Transverse colon (tissue), 3 donors: ENCODE results near the gene EPB41L4B.

Experiments
- EP300 ChIP-seq: sonication (generic); formaldehyde crosslinking; IDR thresholded peaks from one replicate; pipeline ENCODE4 v1.6.1; 2017; ENCODE audit warnings: antibody characterized with exemption, low read depth
- POLR2A ChIP-seq: fragments of 450-650 bp; IDR thresholded peaks from one replicate; pipeline ENCODE4 v1.6.1; 2016; ENCODE audit warnings: antibody characterized with exemption, mild to moderate bottlenecking, moderate library complexity
- TF ChIP-seq, protein P1 (sequence below), 5 experiments: fragments of 200-600 bp in 3 of 5; fragments of 450-650 bp in 2 of 5; sonication (generic) in 3 of 5; IDR thresholded peaks; 1 replicate in 2 of 5; 2 replicates in 3 of 5; pipeline ENCODE4 v1.5.1; 2016 to 2017; ENCODE audit warnings: antibody characterized with exemption in 5 of 5, inconsistent platforms in 3 of 5, mild to moderate bottlenecking in 2 of 5, moderate library complexity in 1 of 5

DNA sequence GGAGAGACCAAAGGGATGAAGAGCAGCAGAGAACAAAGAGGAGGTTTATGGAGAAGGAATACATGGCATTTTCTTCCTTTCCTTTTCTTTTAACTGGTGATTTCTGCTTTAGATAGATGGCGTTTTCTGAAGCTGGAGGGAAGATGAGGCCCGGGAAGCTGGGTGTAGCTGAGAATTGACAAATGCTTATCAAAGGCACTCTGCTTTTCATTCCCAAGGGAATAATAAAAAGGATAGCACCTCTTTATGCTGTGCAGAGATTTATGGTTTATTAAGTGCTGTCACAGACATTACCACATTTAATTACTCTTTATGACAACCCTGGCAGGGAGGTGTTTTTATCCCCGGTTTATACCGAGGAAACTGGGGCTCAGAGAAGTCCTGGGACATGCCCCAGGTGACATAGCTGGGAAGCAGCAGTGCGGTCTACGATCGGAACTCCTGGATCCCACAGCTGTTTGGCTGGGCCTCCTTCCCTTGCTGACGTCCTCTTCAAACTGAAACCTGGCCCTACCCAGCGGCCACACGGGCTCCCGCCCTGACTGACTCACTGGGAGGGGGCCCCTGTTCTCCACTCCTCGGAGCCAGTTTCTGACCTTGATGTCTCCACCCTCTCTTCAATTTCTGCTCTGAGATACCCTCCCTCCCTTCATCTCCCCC is 8.2 kb upstream of the EPB41L4B start:
- TF ChIP-seq, protein P1, sequence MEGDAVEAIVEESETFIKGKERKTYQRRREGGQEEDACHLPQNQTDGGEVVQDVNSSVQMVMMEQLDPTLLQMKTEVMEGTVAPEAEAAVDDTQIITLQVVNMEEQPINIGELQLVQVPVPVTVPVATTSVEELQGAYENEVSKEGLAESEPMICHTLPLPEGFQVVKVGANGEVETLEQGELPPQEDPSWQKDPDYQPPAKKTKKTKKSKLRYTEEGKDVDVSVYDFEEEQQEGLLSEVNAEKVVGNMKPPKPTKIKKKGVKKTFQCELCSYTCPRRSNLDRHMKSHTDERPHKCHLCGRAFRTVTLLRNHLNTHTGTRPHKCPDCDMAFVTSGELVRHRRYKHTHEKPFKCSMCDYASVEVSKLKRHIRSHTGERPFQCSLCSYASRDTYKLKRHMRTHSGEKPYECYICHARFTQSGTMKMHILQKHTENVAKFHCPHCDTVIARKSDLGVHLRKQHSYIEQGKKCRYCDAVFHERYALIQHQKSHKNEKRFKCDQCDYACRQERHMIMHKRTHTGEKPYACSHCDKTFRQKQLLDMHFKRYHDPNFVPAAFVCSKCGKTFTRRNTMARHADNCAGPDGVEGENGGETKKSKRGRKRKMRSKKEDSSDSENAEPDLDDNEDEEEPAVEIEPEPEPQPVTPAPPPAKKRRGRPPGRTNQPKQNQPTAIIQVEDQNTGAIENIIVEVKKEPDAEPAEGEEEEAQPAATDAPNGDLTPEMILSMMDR (IDR thresholded peaks at IDR 0.05), result no peak
- peak; percentile 57 for TF ChIP-seq POLR2A
- no peak for TF ChIP-seq EP300
